Chondrocyte (in vitro differentiated cells): Measurements from ENCODE around the gene ERC1. TPM values are rescaled to one million over a fixed set of nuclear protein-coding genes. Genes with fewer than 3 reads are reported as not detected.

Experiments used
- DNase-seq: peaks from one replicate; pipeline ENCODE4 v3.0.0; 2021; ENCODE audit warnings: mixed read lengths, low spot score
- H3K27ac Mint-ChIP-seq: one replicate; pipeline ENCODE4 v1.8.0; 2021; ENCODE audit warnings: mild to moderate bottlenecking, moderate library complexity, mixed read lengths; ENCODE audit not compliant: unreplicated experiment
- H3K27me3 Mint-ChIP-seq: 2 replicates; pipeline ENCODE4 v1.8.0; 2021; ENCODE audit warnings: low read depth, mixed read lengths
- H3K36me3 Mint-ChIP-seq: 2 replicates; pipeline ENCODE4 v1.8.0; 2021; ENCODE audit warnings: low read depth, mixed read lengths
- H3K4me1 Mint-ChIP-seq: 2 replicates; pipeline ENCODE4 v1.8.0; 2021; ENCODE audit warnings: low read depth, mild to moderate bottlenecking, mixed read lengths
- H3K4me3 Mint-ChIP-seq: one replicate; pipeline ENCODE4 v1.8.0; 2021; ENCODE audit warnings: mild to moderate bottlenecking, moderate library complexity, mixed read lengths; ENCODE audit not compliant: unreplicated experiment
- H3K9me3 Mint-ChIP-seq: 2 replicates; pipeline ENCODE4 v1.8.0; 2021; ENCODE audit warnings: low read depth, mixed read lengths
- total RNA-seq: library from RNA; stranded (reverse); gene quantifications from 3 replicates; pipeline ENCODE4 v1.2.1, GENCODE V29; 2021
- TF ChIP-seq, protein P1 (sequence below): fragments of 200-600 bp; sonication (generic); IDR thresholded peaks from 2 replicates; pipeline ENCODE4 v1.5.0; 2021; ENCODE audit warnings: antibody characterized with exemption, mild to moderate bottlenecking, moderate library complexity

Gene ERC1
- total RNA-seq, 1 donor from 2014 or later = 79.3 TPM

DNA sequence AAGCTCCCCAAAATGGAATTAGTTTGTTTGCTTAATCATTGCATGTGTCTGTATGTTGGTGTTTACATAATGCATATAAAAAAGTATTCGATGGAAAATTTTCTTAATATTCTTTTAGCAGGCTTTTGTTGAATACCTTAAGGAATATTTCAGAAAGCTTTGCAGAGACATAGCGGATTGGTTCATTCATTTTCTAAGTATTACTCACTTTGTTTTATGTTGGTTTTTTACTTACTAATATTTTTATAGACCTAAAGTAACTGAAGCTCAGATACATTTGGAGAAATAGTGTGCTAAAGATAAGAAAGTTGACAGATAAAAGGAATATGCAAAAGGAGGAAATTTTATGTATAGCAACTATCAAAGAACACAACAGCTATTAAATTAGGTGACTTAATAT is 191.0 kb downstream of the ERC1 start:
- Mint-ChIP-seq H3K36me3 (peaks cover 8% of the 10 kb centered on the region), H3K27me3 (no peaks in the 10 kb centered on the region), H3K9me3 (no peaks in the 10 kb centered on the region), H3K27ac (no peak overlapping the region), H3K4me1 (peaks cover 28% of the 10 kb centered on the region), H3K4me3 (no peak overlapping the region)
- TF ChIP-seq, protein P1, sequence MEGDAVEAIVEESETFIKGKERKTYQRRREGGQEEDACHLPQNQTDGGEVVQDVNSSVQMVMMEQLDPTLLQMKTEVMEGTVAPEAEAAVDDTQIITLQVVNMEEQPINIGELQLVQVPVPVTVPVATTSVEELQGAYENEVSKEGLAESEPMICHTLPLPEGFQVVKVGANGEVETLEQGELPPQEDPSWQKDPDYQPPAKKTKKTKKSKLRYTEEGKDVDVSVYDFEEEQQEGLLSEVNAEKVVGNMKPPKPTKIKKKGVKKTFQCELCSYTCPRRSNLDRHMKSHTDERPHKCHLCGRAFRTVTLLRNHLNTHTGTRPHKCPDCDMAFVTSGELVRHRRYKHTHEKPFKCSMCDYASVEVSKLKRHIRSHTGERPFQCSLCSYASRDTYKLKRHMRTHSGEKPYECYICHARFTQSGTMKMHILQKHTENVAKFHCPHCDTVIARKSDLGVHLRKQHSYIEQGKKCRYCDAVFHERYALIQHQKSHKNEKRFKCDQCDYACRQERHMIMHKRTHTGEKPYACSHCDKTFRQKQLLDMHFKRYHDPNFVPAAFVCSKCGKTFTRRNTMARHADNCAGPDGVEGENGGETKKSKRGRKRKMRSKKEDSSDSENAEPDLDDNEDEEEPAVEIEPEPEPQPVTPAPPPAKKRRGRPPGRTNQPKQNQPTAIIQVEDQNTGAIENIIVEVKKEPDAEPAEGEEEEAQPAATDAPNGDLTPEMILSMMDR = no peak
- DNase-seq = no peak

DNA sequence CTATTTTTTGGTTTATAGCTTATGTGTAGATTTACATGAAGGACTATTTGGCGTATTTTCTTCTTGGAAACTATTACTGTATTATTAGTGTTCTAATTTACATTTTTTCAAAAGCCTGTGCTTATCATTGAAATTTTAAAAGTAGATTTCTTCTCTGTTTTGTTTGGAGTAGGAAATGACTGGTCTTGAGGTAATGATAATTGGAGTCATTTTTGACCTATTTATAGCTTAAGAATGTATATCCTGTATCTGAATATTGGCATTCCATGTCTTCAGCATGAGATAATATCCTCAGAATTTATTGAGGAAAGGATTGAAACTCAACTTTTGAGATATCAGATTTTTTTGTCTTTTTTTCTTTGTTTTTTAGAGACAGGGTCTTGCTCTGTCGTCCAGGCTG is 193.4 kb downstream of the ERC1 start:
- Mint-ChIP-seq H3K4me1 (peaks cover 28% of the 10 kb centered on the region), H3K27ac (peak overlapping the region; percentile 64), H3K36me3 (peaks cover 11% of the 10 kb centered on the region), H3K27me3 (no peaks in the 10 kb centered on the region), H3K4me3 (peak overlapping the region; percentile 13), H3K9me3 (no peaks in the 10 kb centered on the region)
- DNase-seq = no peak
- TF ChIP-seq, protein P1 = no peak

DNA sequence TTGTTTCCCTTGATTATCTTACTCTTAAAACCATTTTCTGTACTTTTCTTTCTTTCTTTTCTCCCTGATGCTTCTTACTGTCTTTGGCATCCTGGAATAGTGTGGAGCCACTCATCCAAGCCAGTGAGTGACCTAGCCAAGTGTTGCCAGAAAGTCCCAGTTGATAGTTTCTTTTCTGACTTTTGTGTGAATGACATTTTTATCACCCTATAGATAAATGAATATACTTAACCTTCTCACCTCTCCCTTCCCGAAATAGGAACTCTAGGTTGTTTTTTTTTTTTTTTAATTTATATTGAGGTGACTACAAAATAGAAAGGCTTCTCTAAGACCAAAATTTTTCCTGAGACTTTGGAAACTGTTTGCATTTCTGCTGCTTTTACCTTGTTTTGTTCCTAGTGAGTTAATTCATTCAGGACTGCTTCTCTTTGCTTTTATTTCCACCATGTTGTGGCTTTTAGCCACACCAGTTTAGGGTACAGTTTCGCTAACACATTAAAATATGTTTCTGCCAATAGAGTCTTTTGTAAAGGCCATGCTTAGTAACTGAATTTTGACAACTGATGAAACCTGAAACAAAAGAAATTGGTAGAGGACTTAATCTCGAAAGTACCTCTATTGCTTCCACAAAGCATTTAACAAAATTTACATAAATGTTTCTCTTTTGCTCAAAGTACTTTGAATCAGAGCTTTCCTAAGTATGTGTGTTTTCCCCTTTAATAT is 194.6 kb downstream of the ERC1 start:
- Mint-ChIP-seq H3K4me3 (no peak overlapping the region), H3K36me3 (peaks cover 13% of the 10 kb centered on the region), H3K9me3 (no peaks in the 10 kb centered on the region), H3K27ac (peak overlapping the region; percentile 62), H3K27me3 (no peaks in the 10 kb centered on the region), H3K4me1 (peaks cover 28% of the 10 kb centered on the region)
- TF ChIP-seq, protein P1 = no peak
- DNase-seq = no peak

DNA sequence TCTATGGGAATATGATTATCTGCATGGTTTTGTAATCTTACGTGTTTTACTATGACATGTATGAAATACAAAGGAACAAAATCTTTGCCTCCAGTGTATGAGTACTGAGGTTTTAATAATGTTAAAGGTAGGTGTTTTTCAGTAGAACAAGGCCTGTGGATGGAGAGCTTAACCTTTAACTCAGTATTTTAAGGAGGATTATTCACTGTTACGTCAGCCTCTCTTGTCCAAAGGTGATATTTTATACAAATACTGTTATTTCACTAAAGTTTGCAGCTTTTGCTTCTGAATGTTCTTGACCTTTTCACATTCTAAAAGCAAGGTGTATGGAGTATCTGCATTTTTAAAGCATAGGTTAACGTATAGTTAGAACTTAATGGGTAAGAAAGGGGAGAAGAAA is 195.3 kb downstream of the ERC1 start:
- Mint-ChIP-seq H3K27me3 (no peaks in the 10 kb centered on the region), H3K9me3 (no peaks in the 10 kb centered on the region), H3K27ac (no peak overlapping the region), H3K36me3 (peaks cover 14% of the 10 kb centered on the region), H3K4me1 (peaks cover 25% of the 10 kb centered on the region), H3K4me3 (no peak overlapping the region)
- DNase-seq = no peak
- TF ChIP-seq, protein P1 = no peak

DNA sequence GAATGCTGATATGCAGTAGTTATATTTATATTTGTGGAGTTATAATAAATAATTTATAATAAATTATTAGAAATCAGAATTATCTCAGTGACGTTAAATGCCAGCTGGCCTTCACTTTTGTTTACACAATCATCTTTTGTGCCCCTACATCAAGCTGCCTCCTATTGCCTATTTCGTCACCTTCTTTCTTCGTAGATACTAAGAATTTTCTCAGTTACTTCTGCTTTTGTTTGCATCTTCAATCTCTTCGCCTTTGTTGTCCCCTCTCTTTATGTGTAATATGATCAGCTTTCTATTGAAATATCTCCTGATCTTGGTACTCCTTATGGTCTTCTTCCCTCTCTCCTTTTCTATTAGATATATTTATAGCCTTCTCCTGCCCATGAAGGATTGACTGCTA is 197.0 kb downstream of the ERC1 start:
- Mint-ChIP-seq H3K27ac (no peak overlapping the region), H3K9me3 (no peaks in the 10 kb centered on the region), H3K4me3 (no peak overlapping the region), H3K27me3 (no peaks in the 10 kb centered on the region), H3K36me3 (peaks cover 16% of the 10 kb centered on the region), H3K4me1 (peaks cover 20% of the 10 kb centered on the region)
- no peak for DNase-seq
- TF ChIP-seq, protein P1 = no peak
